Measurements from ENCODE around the gene KTN1.

Gene KTN1

DNA sequence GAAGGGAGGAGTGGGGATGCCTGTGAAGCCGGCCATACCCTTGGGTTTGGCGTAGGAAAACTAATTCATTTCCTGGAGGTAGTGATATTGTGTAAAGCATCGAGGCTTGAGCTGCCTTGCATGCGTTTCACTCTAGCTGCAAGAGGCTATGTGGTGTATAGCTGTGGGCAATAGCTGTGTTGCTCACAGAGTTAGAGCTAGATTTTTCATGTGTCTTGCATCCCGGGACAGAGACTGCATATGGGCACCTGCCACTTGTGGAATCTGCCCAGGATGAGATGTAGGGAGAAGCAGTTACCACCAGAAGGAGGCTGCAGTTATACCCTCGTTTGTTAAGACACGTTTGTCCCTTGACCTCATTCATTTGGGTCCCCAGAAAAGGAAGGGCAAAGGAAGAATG is 106.7 kb downstream of the KTN1 start:
- Mint-ChIP-seq H3K27me3 (ENCODE audit: low read depth) (no peaks in the 10 kb centered on the region), H3K36me3 (ENCODE audit: low read depth) (peaks cover 56% of the 10 kb centered on the region), H3K4me1 (no peaks in the 10 kb centered on the region), H3K27ac (no peak overlapping the region), H3K9me3 (no peaks in the 10 kb centered on the region), H3K4me3 (no peak overlapping the region)
- TF ChIP-seq, protein P1, sequence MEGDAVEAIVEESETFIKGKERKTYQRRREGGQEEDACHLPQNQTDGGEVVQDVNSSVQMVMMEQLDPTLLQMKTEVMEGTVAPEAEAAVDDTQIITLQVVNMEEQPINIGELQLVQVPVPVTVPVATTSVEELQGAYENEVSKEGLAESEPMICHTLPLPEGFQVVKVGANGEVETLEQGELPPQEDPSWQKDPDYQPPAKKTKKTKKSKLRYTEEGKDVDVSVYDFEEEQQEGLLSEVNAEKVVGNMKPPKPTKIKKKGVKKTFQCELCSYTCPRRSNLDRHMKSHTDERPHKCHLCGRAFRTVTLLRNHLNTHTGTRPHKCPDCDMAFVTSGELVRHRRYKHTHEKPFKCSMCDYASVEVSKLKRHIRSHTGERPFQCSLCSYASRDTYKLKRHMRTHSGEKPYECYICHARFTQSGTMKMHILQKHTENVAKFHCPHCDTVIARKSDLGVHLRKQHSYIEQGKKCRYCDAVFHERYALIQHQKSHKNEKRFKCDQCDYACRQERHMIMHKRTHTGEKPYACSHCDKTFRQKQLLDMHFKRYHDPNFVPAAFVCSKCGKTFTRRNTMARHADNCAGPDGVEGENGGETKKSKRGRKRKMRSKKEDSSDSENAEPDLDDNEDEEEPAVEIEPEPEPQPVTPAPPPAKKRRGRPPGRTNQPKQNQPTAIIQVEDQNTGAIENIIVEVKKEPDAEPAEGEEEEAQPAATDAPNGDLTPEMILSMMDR (IDR thresholded peaks at IDR 0.05; ENCODE audit: unreplicated experiment in 3 of 3) = no peak

DNA sequence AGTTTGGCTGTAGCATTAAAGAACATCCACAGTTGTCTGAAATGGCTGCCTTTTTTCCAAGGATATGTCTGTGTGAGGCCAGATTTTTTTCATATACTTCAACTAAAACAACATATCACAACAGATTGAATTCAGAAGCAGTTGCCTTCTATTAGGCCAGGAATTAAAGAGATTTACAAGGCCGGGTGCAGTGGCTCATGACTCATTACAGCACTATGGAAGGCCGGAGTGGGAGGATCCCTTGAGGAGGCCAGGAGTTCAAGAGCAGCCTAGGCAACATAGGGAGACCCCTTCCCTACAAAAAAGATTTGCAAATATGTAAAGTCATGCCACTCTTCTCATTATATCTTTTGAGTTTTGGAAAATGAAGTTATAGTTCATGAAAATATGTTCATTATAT is 108.6 kb downstream of the KTN1 start:
- Mint-ChIP-seq H3K27me3 (ENCODE audit: low read depth) (no peaks in the 10 kb centered on the region), H3K9me3 (no peaks in the 10 kb centered on the region), H3K4me3 (no peak overlapping the region), H3K27ac (no peak overlapping the region), H3K36me3 (ENCODE audit: low read depth) (peaks cover 43% of the 10 kb centered on the region), H3K4me1 (no peaks in the 10 kb centered on the region)
- TF ChIP-seq, protein P1 (IDR thresholded peaks at IDR 0.05; ENCODE audit: unreplicated experiment in 3 of 3) = no peak

DNA sequence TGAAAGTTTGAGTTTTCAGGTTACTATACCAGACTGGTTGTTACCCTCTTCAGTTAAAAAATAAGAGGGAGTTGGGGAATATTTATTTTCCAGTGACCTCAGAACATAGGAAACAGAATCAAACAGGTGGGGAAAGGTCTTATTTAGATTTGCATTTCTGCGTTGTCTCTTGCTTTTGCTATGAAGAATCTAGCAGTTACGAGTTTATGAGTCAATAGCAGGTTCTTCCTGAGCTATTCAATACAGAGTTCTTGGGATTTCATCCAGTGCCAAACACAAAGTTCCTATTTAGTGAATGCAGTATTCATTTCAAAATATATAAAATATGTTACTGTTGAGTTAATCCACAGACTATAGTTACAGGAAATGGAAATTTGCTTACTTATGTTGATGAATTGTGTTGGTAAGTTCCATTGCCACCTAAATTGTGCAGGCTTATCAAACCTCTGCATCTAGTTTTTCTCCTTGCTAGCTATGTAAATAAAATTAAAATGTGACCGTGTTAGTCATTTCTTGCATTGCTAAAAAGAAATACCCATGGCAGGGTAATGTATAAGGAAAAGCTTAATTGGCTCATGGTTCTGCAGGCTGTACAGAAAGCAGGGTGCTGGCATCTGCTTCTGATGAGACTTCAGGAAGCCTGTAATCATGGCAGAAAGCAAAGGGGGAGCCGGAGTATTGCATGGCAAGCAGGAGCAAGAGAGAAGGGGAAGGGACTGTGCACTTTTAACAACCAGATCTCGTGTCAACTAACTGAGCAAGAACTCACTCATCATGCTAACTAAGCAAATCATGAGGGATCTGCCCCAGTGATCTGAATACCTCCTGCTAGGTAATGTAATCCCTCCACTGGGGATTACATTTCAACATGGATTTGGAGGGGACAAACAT is 110.2 kb downstream of the KTN1 start:
- H3K36me3 Mint-ChIP-seq (ENCODE audit: low read depth) = peaks cover 31% of the 10 kb centered on the region
- TF ChIP-seq, protein P1 (IDR thresholded peaks at IDR 0.05; ENCODE audit: unreplicated experiment in 3 of 3) = no peak
- no peaks in the 10 kb centered on the region for H3K27me3 Mint-ChIP-seq (ENCODE audit: low read depth)
- no peak overlapping the region for H3K4me3 Mint-ChIP-seq
- peak overlapping the region in 1 of 3 experiments; percentile 41 for H3K27ac Mint-ChIP-seq
- no peaks in the 10 kb centered on the region for H3K9me3 Mint-ChIP-seq
- H3K4me1 Mint-ChIP-seq = no peaks in the 10 kb centered on the region

DNA sequence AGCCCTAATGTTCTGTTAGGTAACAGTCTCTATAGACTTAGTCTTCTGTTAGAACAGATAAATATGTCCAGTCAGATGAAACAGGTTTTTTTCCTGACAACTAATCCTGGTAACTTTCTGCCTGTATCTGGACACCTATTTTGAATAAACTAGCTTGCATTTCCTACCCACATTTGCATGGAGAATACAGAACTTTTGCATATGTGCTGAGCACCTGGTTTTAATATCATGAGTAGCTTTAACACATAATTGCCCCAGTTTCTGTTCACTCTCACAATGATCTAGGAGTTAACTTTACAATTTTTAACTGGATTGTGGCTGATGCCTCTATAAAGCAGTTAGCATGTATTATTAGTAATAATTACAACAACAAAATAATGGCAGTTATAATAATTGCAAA is 111.7 kb downstream of the KTN1 start:
- Mint-ChIP-seq H3K9me3 (no peaks in the 10 kb centered on the region), H3K36me3 (ENCODE audit: low read depth) (peaks cover 19% of the 10 kb centered on the region), H3K27ac (no peak overlapping the region)

DNA sequence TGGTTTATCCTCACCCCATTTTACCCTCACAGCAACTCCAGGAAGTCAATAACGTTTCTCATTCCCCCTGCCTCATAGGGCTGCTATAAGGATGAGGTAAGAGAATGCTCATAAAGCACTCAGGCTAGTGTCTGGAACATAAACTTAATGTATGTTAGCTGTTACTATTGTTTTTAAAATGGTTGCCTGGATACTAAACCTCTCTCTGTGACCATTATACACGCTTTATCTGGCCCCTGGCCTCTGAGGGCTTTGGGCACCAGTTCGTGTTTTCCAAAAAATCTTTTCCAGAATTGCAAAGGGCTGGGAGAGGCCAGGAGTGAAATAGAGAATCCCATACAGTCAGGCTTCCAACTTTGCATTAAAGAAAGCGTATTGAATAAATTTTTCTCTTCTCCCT is 113.9 kb downstream of the KTN1 start:
- H3K27ac Mint-ChIP-seq = peak overlapping the region in 1 of 3 experiments; percentile 8
- no peak overlapping the region for H3K4me3 Mint-ChIP-seq
- no peaks in the 10 kb centered on the region for H3K4me1 Mint-ChIP-seq
- no peaks in the 10 kb centered on the region for H3K36me3 Mint-ChIP-seq (ENCODE audit: low read depth)
- no peaks in the 10 kb centered on the region for H3K27me3 Mint-ChIP-seq (ENCODE audit: low read depth)
- TF ChIP-seq, protein P1 (IDR thresholded peaks at IDR 0.05; ENCODE audit: unreplicated experiment in 3 of 3) = no peak
- no peaks in the 10 kb centered on the region for H3K9me3 Mint-ChIP-seq

More for the DNA sequence above, 111.7 kb downstream of the KTN1 start:
- Mint-ChIP-seq H3K4me1 (no peaks in the 10 kb centered on the region), H3K4me3 (no peak overlapping the region), H3K27me3 (ENCODE audit: low read depth) (no peaks in the 10 kb centered on the region)
- TF ChIP-seq, protein P1 (IDR thresholded peaks at IDR 0.05; ENCODE audit: unreplicated experiment in 3 of 3) = no peak

DNA sequence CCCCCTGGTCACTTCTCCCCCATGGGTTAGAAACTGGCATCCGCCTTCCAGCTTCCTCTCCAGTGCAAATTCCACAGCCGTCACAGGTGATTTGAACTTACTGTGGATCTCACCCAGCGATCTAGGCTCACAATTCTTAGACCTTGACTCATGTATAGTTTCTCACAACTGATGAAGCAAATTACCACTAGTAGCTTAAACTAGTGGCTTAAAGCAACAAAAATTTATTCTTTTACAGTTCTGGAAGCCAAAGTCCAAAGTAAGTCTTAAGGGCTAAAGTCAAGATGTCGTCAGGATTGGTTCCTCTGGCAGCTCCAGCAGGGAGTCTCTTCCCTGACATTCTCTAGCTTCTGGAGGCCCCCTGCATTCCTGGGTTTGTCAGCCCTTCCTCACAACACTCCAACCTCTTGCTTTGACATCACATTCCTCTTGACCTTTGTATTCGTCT is 117.4 kb downstream of the KTN1 start:
- Mint-ChIP-seq H3K36me3 (ENCODE audit: low read depth) (peaks cover 14% of the 10 kb centered on the region), H3K4me3 (no peak overlapping the region), H3K27ac (peak overlapping the region in 1 of 3 experiments; percentile 79), H3K9me3 (peaks cover 4% of the 10 kb centered on the region), H3K27me3 (ENCODE audit: low read depth) (no peaks in the 10 kb centered on the region), H3K4me1 (no peaks in the 10 kb centered on the region)
- TF ChIP-seq, protein P1 (IDR thresholded peaks at IDR 0.05; ENCODE audit: unreplicated experiment in 3 of 3) = no peak

All from nephron (organoid).